NCI-H1694 (cell line): ENCODE results near the gene RAB44.

Source experiments
- DNase-seq: peaks from one replicate; lab custom pipeline; 2025; lab: John Stamatoyannopoulos, UW

RAB44 gene

GRCh38 chr6:36669002-36669401 lies 28.6 kb upstream of the RAB44 start:
- DNase-seq: no peak

GRCh38 chr6:36670271-36670670 lies 27.4 kb upstream of the RAB44 start:
- no peak for DNase-seq

GRCh38 chr6:36671687-36672375 lies 25.8 kb upstream of the RAB44 start:
- no peak for DNase-seq

GRCh38 chr6:36673882-36674281 lies 23.7 kb upstream of the RAB44 start:
- no peak for DNase-seq

- no peak for DNase-seq
These were observed 22.7 kb upstream of the RAB44 start for GRCh38 chr6:36674942-36675341.

GRCh38 chr6:36676141-36677058 lies 21.2 kb upstream of the RAB44 start:
- DNase-seq: no peak

- no peak for DNase-seq
These were observed 20.4 kb upstream of the RAB44 start for GRCh38 chr6:36677059-36677749.

GRCh38 chr6:36677753-36678487 lies 19.7 kb upstream of the RAB44 start:
- no peak for DNase-seq

GRCh38 chr6:36678488-36679042 lies 19.1 kb upstream of the RAB44 start, which contains the start of gene CDKN1A:
Gene CDKN1A, plus strand, starts transcription at chr6:36678714. Its CDS starts 5,388 bp downstream, at chr6:36684102.
- peak; percentile 64 for DNase-seq

GRCh38 chr6:36679043-36679833 lies 18.4 kb upstream of the RAB44 start:
- no peak for DNase-seq

GRCh38 chr6:36682328-36683144 lies 15.1 kb upstream of the RAB44 start:
- peak; percentile 89 for DNase-seq

GRCh38 chr6:36683145-36683655 lies 14.4 kb upstream of the RAB44 start:
- no peak for DNase-seq

- DNase-seq: no peak
These were observed 13.8 kb upstream of the RAB44 start for GRCh38 chr6:36683656-36684446.

- no peak for DNase-seq
These were observed 13.2 kb upstream of the RAB44 start for GRCh38 chr6:36684447-36684812.

- no peak for DNase-seq
These were observed 12.3 kb upstream of the RAB44 start for GRCh38 chr6:36685166-36685924.

- DNase-seq: no peak
These were observed 11.5 kb upstream of the RAB44 start for GRCh38 chr6:36685926-36686667.
